ENCODE data around the gene NCKAP5. TPM values are rescaled to one million over a fixed set of nuclear protein-coding genes. Genes with fewer than 3 reads are reported as not detected.

NCKAP5 gene
- total and polyA plus RNA-seq, 2 experiments from 2014 or later, result 0.21 to 0.31 TPM

GRCh38 chr2:133553838-133554408 lies 14.3 kb downstream of the NCKAP5 start:
- DNase-seq (ENCODE audit: low read depth in 1 of 2, low spot score in 1 of 2), result no peak
- TF ChIP-seq CTCF (IDR thresholded peaks at IDR 0.05; ENCODE audit: low read depth, low read length), result no peak
- Histone ChIP-seq H3K27me3 (no peaks in the 10 kb centered on the region), H3K9me3 (ENCODE audit: low read depth) (no peaks in the 10 kb centered on the region), H3K36me3 (no peaks in the 10 kb centered on the region), H3K4me3 (no peak overlapping the region), H3K4me1 (ENCODE audit: low read depth) (no peaks in the 10 kb centered on the region), H3K27ac (no peak overlapping the region)

GRCh38 chr2:133553251-133553650 lies 15.0 kb downstream of the NCKAP5 start:
- Histone ChIP-seq H3K27me3 (no peaks in the 10 kb centered on the region), H3K4me3 (no peak overlapping the region), H3K27ac (no peak overlapping the region), H3K9me3 (ENCODE audit: low read depth) (no peaks in the 10 kb centered on the region), H3K4me1 (ENCODE audit: low read depth) (no peaks in the 10 kb centered on the region), H3K36me3 (no peaks in the 10 kb centered on the region)
- DNase-seq (ENCODE audit: low read depth in 1 of 2, low spot score in 1 of 2), result no peak
- TF ChIP-seq CTCF (IDR thresholded peaks at IDR 0.05; ENCODE audit: low read depth, low read length), result no peak

- Histone ChIP-seq H3K36me3 (no peaks in the 10 kb centered on the region), H3K4me1 (ENCODE audit: low read depth) (no peaks in the 10 kb centered on the region), H3K4me3 (no peak overlapping the region), H3K27ac (no peak overlapping the region), H3K27me3 (no peaks in the 10 kb centered on the region), H3K9me3 (ENCODE audit: low read depth) (no peaks in the 10 kb centered on the region)
- DNase-seq (ENCODE audit: low read depth in 1 of 2, low spot score in 1 of 2), result no peak
- TF ChIP-seq CTCF (IDR thresholded peaks at IDR 0.05; ENCODE audit: low read depth, low read length), result no peak
These were observed 15.4 kb downstream of the NCKAP5 start for GRCh38 chr2:133552821-133553220.

- Histone ChIP-seq H3K27ac (no peak overlapping the region), H3K4me1 (ENCODE audit: low read depth) (no peaks in the 10 kb centered on the region), H3K36me3 (no peaks in the 10 kb centered on the region), H3K27me3 (no peaks in the 10 kb centered on the region), H3K9me3 (ENCODE audit: low read depth) (no peaks in the 10 kb centered on the region), H3K4me3 (no peak overlapping the region)
- no peak for TF ChIP-seq CTCF (IDR thresholded peaks at IDR 0.05; ENCODE audit: low read depth, low read length)
- DNase-seq (ENCODE audit: low read depth in 1 of 2, low spot score in 1 of 2), result no peak
These were observed 26.5 kb downstream of the NCKAP5 start for GRCh38 chr2:133541797-133542196.

- Histone ChIP-seq H3K36me3 (no peaks in the 10 kb centered on the region), H3K9me3 (ENCODE audit: low read depth) (no peaks in the 10 kb centered on the region), H3K27me3 (no peaks in the 10 kb centered on the region), H3K4me3 (no peak overlapping the region), H3K27ac (no peak overlapping the region), H3K4me1 (ENCODE audit: low read depth) (no peaks in the 10 kb centered on the region)
- DNase-seq (ENCODE audit: low read depth in 1 of 2, low spot score in 1 of 2), result no peak
- no peak for TF ChIP-seq CTCF (IDR thresholded peaks at IDR 0.05; ENCODE audit: low read depth, low read length)
These were observed 26.9 kb downstream of the NCKAP5 start for GRCh38 chr2:133541376-133541775.

All from cardiac muscle cell (in vitro differentiated cells and primary cell).